HG03066 (cell line): Measurements from ENCODE around the gene OR2H2.

Experiments used
- ATAC-seq: cut with Tn5 transposase; IDR thresholded peaks from one replicate; pipeline ENCODE4 v1.9.1; 2021; ENCODE audit warnings: low read depth; ENCODE audit not compliant: unreplicated experiment

OR2H2 gene

GRCh38 chr6:29584821-29585220, at the start of gene OR2H2:
OR2H2 (plus strand) TSS chr6:29585121; CDS start chr6:29587945, 2,824 bp downstream.
- no peak for ATAC-seq

GRCh38 chr6:29537714-29538403, 47.1 kb upstream of the OR2H2 start:
- ATAC-seq, result no peak

- ATAC-seq, result no peak
Observed at GRCh38 chr6:29547573-29547972, 37.3 kb upstream of the OR2H2 start.

- peak; percentile 80 for ATAC-seq
Observed at GRCh38 chr6:29552512-29553051, 32.3 kb upstream of the OR2H2 start.

- ATAC-seq, result no peak
Observed at GRCh38 chr6:29553268-29554057, 31.5 kb upstream of the OR2H2 start.

GRCh38 chr6:29554764-29555163, 30.2 kb upstream of the OR2H2 start:
- no peak for ATAC-seq

GRCh38 chr6:29557320-29557719, 27.6 kb upstream of the OR2H2 start:
- ATAC-seq, result no peak

- no peak for ATAC-seq
Observed at GRCh38 chr6:29558439-29559079, 26.4 kb upstream of the OR2H2 start.

- ATAC-seq, result no peak
Observed at GRCh38 chr6:29559524-29560287, 25.2 kb upstream of the OR2H2 start, which contains the start of gene UBD. UBD (minus strand) TSS chr6:29559732; CDS start chr6:29559701, 31 bp downstream.

GRCh38 chr6:29561091-29561490, 23.8 kb upstream of the OR2H2 start:
- ATAC-seq, result no peak

- no peak for ATAC-seq
Observed at GRCh38 chr6:29561606-29562181, 23.2 kb upstream of the OR2H2 start.

- no peak for ATAC-seq
Observed at GRCh38 chr6:29563435-29563965, 21.4 kb upstream of the OR2H2 start.

- no peak for ATAC-seq
Observed at GRCh38 chr6:29564875-29565274, 20.0 kb upstream of the OR2H2 start.

- ATAC-seq, result no peak
Observed at GRCh38 chr6:29566856-29567255, 18.1 kb upstream of the OR2H2 start.

- no peak for ATAC-seq
Observed at GRCh38 chr6:29567541-29567940, 17.4 kb upstream of the OR2H2 start.

- ATAC-seq, result no peak
Observed at GRCh38 chr6:29567991-29568390, 16.9 kb upstream of the OR2H2 start.

GRCh38 chr6:29576056-29576455, 8.9 kb upstream of the OR2H2 start:
- ATAC-seq, result no peak

GRCh38 chr6:29577544-29577943, 7.4 kb upstream of the OR2H2 start:
- ATAC-seq, result no peak

- no peak for ATAC-seq
Observed at GRCh38 chr6:29589423-29590048, 4.6 kb downstream of the OR2H2 start.
